Astrocyte of the cerebellum (primary cell): ENCODE data around the gene CALU.

Experiments
- DNase-seq: peaks from one replicate; pipeline ENCODE4 v3.0.0-alpha.2; 2011; ENCODE audit warnings: low read depth
- H3K4me3 ChIP-seq: 2 replicates; pipeline ENCODE4 v1.5.1; 2011; ENCODE audit warnings: mild to moderate bottlenecking, low read depth, low read length, moderate library complexity
- in situ Hi-C: cut with HindIII; loops from 2 replicates; pipeline ENCODE4 v1.10.0; 2017; ENCODE audit warnings: low sequenced_read_pairs
- TF ChIP-seq, protein P1 (sequence below): IDR thresholded peaks from 2 replicates; pipeline ENCODE4 v1.5.1; 2012; ENCODE audit warnings: low read length, low read depth, moderate library complexity, mild to moderate bottlenecking; ENCODE audit errors: missing control alignments

The CALU gene

DNA sequence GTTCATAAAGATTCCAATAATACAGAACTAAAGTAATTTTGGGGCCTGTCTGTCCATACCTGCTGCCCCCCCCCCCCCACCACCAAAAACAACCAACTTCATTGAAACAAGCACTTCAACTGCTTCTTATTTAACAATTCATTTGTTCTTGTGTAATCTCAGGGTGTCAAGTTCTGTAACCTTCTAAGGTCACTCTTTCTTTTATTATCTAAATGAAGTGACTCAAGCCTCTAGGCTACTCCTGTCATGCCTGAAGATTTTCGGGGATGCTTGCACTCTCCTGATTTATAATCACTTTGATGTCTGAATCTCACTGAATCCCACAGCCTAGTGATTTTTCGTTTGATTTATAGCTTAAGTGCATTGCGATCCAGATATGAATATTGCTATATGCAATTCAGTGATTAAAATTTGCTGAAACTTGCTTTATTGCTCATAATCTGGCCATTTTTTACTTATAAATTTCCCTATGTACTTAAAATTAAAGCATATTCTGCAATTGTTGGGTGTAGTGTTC lies 39.9 kb upstream of the CALU start:
- in situ Hi-C loops: no loop called here
- DNase-seq: no peak
- no peak overlapping the region for H3K4me3 ChIP-seq
- TF ChIP-seq, protein P1, sequence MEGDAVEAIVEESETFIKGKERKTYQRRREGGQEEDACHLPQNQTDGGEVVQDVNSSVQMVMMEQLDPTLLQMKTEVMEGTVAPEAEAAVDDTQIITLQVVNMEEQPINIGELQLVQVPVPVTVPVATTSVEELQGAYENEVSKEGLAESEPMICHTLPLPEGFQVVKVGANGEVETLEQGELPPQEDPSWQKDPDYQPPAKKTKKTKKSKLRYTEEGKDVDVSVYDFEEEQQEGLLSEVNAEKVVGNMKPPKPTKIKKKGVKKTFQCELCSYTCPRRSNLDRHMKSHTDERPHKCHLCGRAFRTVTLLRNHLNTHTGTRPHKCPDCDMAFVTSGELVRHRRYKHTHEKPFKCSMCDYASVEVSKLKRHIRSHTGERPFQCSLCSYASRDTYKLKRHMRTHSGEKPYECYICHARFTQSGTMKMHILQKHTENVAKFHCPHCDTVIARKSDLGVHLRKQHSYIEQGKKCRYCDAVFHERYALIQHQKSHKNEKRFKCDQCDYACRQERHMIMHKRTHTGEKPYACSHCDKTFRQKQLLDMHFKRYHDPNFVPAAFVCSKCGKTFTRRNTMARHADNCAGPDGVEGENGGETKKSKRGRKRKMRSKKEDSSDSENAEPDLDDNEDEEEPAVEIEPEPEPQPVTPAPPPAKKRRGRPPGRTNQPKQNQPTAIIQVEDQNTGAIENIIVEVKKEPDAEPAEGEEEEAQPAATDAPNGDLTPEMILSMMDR: no peak

DNA sequence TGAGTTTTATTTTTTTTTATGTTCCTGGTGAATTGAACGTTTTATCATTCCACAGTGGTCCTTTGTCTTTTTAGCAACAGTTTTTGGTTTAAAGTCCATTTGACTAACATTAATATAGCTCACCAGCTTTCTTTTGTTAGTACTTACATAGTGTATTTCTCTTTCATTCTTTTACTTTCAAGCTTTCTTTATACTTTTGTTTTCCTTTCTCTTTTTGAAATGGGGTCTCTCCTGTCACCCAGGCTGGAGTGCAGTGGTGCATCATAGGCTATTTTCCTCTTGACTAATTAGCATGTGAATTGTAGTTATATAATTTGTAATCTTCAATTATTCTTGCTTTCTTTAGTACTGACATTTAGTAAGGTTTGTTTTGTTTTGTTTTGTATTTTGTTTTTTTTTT lies 39.3 kb upstream of the CALU start:
- no peak for DNase-seq
- in situ Hi-C loops: no loop called here
- H3K4me3 ChIP-seq: no peak overlapping the region
- TF ChIP-seq, protein P1: no peak

DNA sequence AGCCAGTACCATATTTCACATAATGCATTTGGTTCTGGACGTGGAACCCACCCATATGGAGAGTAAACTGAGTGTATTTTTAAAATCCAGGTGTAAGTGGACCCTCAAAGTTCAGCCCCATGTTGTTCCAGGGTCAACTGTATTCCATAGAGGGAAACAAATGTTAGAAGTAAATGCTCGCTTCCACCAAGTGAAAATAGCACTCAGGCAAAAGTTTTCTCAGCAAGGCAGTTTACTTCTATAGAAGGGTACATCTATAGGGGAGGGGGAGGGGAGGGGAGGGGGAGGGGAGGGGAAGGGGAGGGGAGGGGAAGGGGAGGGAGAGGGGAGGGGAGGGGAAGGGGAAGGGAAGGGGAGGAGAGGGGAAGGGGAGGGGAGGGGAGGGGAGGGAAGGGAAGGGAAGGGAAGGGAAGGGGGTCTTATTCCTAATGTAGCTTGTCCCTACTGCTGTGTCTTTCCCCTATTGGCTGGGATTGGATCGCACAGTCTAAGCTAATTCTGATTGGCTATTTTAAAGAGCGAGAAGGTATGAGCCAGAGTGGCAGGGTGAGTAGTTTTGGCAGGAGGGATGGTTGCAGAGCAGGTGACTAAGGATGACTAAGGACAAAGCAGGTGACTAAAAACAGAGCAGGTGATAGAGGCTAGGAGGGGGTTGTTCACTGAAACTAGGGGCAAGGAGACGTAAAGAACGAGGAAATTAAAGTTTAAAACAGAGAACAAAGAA lies 37.9 kb upstream of the CALU start:
- no peak overlapping the region for H3K4me3 ChIP-seq
- no peak for DNase-seq
- in situ Hi-C loops: no loop called here
- TF ChIP-seq, protein P1: no peak

DNA sequence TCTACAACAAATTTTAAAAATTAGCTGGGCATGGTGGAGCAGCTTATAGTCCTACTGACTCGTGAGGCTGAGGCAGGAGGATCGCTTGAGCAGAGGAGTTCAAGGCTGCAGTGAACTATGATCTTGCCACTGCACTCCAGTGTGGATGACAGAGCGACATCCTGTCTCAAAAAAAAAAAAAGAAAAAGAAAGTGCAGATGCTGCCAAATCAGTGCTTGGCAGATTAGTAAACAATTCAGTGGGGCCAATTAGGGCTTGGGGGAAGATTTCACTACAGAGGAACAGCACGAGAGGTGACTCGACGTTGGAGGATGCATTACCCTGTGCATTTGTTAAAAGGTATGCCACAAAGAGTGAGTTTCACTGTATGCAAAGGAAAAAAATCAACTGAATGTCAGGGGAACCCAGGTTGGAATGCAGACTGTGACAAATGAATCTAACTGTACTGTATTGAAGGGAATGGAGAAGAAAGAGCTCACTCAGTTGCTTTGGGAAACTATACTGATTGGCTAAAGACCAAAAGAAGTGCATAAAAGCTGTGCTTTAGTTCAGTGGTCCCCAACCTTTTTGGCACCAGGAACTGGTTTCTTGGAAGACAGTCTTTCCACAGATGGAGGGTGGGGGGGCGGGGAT lies 35.4 kb upstream of the CALU start:
- in situ Hi-C loops: no loop called here
- H3K4me3 ChIP-seq: no peak overlapping the region
- TF ChIP-seq, protein P1: no peak
- no peak for DNase-seq

DNA sequence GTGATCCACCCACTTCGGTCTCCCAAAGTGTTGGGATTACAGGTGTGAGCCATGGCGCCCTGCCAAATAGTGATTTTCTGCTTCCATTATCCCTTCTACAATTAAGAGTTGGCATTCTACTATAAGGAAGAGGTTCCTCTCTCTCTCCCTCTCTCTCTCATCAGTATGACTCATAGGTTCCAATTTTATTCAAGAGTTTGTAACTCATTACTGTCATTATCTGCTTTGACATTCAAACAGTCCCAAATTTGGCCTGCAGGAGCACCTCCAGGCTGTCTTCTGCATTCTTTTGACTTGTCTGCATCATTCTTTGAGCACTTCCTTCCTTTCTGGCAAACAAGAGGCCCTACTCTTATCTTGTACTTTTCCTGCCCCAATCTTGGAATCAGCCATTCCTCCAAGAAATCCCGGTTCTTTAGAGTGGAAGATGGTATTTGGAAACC lies 33.2 kb upstream of the CALU start:
- TF ChIP-seq, protein P1: no peak
- in situ Hi-C loops: no loop called here
- no peak for DNase-seq
- no peak overlapping the region for H3K4me3 ChIP-seq

DNA sequence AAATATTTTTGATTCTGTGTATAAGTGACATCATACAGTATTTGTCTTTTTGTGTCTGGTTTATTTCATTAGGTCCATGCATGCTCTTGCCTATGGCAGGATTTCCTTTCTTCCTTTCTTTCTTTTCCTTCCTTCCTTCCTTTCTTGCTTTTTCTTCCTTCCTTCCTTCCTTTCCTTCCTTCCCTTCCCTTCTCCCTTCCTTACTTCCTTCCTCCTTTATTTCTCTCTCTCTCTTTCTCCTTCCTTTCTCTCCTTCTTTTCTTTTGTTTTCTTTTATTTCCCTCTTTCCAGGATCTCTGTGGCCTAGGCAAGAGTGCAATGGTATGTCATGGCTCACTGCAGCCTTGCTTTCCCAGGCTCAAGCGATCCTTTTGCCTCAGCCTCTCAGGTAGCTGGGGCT lies 31.4 kb upstream of the CALU start:
- TF ChIP-seq, protein P1: no peak
- DNase-seq: no peak
- no peak overlapping the region for H3K4me3 ChIP-seq
- in situ Hi-C loops: no loop called here
